ENCODE measurements around the gene GPR183. TPM values are rescaled to one million over a fixed set of nuclear protein-coding genes. Genes with fewer than 3 reads are reported as not detected.
A peak's percentile ranks its signal among the peaks of the same experiment; 100 is the strongest.

The GPR183 gene
- total RNA-seq, 1 experiment from 2014 or later = 0.06 TPM

- no peak for DNase-seq (ENCODE audit: low read depth)
Observed at GRCh38 chr13:99311748-99312492, 4.7 kb upstream of the GPR183 start.

- DNase-seq (ENCODE audit: low read depth) = no peak
Observed at GRCh38 chr13:99311137-99311536, 3.9 kb upstream of the GPR183 start.

DNA sequence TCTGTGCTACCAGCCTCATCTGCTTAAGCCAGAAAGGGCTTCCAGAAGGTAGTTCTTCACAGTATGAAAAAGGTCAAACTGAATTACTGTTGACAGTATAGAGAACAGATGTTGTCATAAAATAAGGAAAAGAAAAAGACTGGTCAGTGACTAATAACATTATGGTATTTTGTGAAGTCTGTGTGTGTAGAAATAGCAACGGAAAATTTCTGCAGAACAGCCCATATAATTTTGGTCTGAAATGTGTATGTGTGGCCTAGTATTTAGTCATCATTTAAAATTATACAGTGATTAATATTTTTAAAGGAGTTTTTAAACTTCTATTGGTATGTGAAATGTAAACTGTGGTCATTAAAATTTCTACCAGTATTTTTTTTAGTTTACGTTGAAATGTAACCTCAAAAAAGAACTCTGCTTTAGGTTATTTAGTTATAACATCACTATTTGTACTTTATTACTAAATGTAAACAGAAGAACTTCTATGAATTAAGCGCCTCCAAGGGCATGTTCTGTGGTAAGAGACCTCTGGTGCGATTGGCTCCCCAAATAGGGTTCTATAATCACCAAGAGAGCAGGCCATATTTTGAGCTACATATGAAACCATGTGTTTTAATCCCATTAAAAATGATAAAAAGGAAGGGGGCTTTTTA lies 3.3 kb upstream of the GPR183 start:
- no peak for DNase-seq (ENCODE audit: low read depth)

- no peak for DNase-seq (ENCODE audit: low read depth)
Observed at GRCh38 chr13:99308471-99309087, 1.4 kb upstream of the GPR183 start.

DNA sequence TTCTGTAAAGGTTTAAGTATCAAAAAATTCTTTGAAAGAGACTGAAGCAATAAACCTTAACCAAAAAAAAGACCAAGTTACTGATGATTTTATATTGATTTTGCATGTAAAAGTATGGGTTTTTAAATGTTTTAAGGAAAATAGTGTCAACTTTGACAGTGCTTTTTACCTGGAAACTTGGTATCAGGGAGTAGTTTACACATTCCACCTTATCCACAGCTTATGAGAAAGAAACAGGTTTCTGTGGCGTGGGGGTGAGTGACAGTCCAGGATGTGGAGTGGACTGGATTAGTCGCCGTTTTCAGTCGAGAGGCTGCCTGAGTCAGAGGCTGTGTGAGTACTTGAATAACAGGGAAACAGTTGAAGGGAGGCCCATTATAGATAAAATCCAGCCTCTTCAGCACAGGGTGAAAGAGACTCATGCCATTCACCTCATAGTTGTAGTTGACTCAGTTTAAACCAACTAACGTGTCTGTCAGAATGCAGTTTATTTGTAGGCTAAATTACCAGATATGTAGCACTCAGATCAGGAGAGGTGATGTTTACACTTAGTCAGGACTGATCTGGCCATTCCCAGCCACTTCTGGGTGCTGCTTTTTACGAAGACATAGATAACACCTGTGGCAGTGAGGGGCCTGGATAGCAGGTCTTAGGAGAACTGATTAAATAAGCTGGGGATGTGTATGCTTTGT lies 595 bp upstream of the GPR183 start:
- DNase-seq (ENCODE audit: low read depth) = peak; percentile 73

GRCh38 chr13:99305566-99305965 lies 1.6 kb downstream of the GPR183 start:
- DNase-seq (ENCODE audit: low read depth) = no peak

DNA sequence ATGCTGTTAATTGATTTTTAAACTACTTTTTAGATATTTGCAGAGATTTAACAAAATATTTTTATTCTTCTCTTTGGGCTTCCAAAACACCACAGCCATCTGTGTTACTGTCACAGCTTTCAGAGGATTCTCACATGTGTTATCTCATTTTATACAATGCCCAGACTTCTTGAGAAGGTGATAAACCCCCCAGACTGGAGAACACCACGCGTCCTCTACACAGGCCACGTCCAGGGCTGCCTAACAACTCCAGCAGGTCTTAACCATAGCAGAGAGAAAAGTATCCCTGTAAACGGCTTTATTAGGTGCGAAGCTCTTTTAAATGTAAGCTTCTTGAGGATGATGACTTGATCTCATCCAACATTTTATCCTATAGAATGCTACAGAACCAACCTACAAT lies 2.0 kb downstream of the GPR183 start:
- no peak for DNase-seq (ENCODE audit: low read depth)

- no peak for DNase-seq (ENCODE audit: low read depth)
Observed at GRCh38 chr13:99304541-99304940, 2.7 kb downstream of the GPR183 start.

- peak; percentile 63 for DNase-seq (ENCODE audit: low read depth)
Observed at GRCh38 chr13:99303863-99304521, 3.2 kb downstream of the GPR183 start.

DNA sequence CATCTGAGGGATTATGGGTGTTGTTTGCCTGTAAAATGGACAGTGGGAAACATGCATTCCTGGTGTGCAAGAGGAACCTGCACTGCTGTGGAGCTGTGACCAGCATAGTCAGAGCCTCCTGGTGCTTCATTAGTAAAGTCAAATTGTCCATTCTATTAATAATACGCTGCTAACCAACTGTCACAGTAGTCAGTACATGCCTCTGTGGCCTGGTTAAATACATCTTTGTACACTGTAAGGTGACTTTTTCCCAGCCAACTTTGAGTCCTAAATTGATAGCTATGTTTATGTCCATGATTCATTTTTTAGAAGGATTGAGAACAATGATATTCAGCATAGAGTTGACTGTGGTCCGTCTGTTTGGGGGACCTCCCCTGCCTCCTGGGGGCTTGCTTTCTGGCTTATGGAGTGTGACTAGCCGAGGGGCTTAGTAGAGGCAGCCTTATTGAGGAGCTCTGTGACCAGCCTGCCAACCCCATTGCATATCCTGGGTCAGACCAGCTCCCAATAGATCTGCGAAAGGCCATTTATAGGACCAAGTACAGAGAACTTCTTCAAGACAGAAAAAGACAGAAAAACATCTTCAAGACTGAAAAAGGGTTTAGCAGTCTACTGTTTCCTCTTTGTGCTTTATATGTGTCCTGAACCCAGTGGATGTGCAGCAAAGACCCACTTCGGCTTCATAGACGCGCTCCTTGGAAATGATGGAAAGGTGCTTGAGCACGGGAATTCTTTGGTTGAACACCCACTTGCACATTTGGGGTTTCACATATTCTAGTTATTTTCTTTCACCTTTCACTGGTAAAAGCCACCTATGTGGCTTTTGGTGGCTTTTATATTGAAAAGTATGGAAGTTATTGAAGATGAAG lies 4.3 kb downstream of the GPR183 start:
- no peak for DNase-seq (ENCODE audit: low read depth)

GRCh38 chr13:99301913-99302636 lies 5.1 kb downstream of the GPR183 start:
- DNase-seq (ENCODE audit: low read depth) = no peak

DNA sequence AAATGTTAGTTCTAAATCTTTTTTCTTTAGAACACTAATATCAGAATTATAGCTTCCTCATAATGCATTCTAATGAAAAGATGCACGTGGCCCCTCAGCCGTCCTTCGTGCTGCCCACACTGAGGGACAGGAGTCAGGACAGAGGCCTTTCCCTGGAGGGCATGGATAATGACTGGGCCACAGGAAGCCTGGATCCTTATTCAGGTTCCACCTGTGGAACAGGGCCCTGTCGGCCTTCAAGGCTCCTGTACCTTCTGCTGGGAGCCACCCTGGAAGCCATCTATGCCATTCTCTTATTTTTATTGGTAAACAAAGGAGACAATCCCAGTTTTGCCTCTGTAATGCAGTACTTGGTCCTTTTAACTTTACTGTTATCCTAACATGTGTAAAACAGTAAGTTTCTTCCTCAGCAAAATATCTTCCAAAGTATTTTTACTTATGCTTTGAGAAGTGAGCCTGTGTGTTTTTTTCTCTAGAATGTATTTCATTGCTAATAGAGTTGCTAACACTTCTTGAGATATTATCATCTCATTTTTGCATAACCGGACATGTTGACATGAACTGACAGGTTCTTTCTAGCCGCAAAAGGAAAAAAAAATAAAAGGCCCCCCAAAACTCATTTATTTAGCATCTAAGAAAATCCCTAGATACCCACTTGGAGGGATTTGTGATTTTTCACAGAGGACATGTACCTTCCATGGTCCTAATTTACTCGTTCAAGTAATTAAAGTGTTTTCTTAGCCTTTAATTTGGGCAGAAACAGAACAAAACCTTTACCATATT lies 6.0 kb downstream of the GPR183 start:
- DNase-seq (ENCODE audit: low read depth) = no peak

DNA sequence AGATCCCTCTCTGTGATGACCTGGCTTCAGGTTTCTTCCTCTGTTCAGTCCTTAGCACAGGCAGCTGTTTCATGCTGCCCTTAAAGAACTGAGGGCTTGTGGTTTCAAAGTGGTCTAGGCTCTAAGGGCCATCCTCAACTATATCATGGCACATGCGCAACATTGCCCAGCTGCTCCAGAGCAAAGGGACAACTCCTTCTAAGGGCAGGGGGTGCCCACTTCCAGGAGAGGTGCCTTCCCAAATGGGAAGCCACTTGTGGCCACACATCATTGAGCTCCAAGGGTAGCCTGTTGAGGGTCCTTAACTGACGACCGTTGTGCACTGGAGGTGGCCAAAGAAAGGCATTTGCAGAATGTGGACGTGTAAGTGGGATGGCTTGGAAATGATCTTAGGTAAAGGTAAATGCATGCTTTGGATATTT lies 7.3 kb downstream of the GPR183 start:
- DNase-seq (ENCODE audit: low read depth) = no peak

- no peak for DNase-seq (ENCODE audit: low read depth)
Observed at GRCh38 chr13:99299256-99299919, 7.8 kb downstream of the GPR183 start.

GRCh38 chr13:99298056-99298455 lies 9.1 kb downstream of the GPR183 start:
- no peak for DNase-seq (ENCODE audit: low read depth)

DNA sequence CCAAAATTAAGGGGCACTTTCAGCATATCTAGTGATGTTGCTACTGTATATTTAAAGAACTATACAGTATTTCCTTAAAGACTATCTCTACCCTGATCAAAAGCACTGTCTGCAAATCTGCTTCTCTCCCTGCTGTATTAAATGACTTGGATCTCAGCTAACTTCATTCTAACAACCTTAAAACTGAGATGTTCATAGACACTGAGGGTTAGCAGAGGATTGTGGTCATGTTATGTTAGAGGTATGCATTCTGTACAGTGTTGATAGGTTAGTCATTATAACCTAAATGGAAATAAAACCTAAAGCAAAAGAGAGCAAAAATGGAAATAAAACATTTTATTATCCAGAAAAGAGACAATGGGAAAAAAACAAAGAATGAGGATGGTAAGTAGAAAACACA lies 9.9 kb downstream of the GPR183 start:
- DNase-seq (ENCODE audit: low read depth) = no peak

- DNase-seq (ENCODE audit: low read depth) = no peak
Observed at GRCh38 chr13:99296398-99296797, 10.8 kb downstream of the GPR183 start.

DNA sequence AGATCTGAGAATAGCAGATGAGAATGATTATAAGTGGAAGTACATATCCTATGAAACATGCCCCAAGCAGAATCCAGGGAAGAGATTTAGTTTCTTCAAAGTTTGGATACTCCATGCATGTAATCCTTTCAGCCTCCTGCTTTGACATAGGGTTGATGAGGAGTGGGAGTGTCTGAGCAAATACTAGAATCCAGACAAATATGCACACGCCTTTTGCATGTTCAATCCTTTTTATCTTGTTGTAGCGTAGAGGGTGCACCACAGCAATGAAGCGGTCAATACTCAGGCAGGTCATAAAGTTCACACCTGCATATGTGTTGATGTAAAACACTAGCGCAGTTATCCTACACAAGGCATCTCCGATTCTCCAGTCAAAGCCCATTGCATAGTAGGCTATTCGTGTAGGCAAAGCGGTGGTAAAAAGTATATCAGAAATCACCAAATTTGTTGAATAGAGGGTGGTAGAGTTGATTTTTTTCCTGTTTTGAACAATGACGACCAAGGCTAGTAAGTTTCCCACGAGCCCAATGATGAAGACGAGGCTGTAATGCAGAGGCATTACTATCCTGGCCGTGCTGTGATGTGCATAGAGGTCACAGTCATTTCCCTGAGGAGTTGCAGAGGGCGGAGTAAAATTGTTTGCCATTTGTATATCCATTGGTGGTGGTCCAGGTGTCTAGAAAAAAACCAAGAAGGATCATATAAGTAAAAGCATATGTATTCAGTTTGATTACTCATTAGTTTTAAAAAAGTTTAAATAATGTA lies 11.5 kb downstream of the GPR183 start:
- DNase-seq (ENCODE audit: low read depth) = no peak

Data from Daoy (cell line).